Measurements from ENCODE around the gene SEPTIN8. TPM values are rescaled to one million over a fixed set of nuclear protein-coding genes. Genes with fewer than 3 reads are reported as not detected.
"Not testable (repeated sequence)": the region's sequence is repeated elsewhere in the genome, so short reads cannot be mapped to it uniquely, and the experiment has no call there.

Gene SEPTIN8
- total RNA-seq, 2 experiments from 2014 or later, result 18.6 to 19.9 TPM

GRCh38 chr5:132812123-132812765, 35.2 kb upstream of the SEPTIN8 start:
- POLR2A ChIA-PET, result no interaction called here
- Mint-ChIP-seq H3K27me3 (peaks cover 43% of the 10 kb centered on the region), H3K4me3 (peak overlapping the region; percentile 61), H3K27ac (no peak overlapping the region), H3K36me3 (ENCODE audit: low read depth) (no peaks in the 10 kb centered on the region), H3K9me3 (ENCODE audit: low read depth) (no peaks in the 10 kb centered on the region), H3K4me1 (peaks cover 6% of the 10 kb centered on the region)
- intact Hi-C loops (cut with DNase I, micrococcal nuclease), result no loop called here
- no peak for ATAC-seq
- CTCF ChIA-PET, result interaction anchor here (0.9 to 2.8 kb wide), 4 partner anchors 8 to 171 kb away, joined by 3 to 14 read pairs (median 3); no protein-coding TSS in a partner anchor
- DNase-seq, result no peak

DNA sequence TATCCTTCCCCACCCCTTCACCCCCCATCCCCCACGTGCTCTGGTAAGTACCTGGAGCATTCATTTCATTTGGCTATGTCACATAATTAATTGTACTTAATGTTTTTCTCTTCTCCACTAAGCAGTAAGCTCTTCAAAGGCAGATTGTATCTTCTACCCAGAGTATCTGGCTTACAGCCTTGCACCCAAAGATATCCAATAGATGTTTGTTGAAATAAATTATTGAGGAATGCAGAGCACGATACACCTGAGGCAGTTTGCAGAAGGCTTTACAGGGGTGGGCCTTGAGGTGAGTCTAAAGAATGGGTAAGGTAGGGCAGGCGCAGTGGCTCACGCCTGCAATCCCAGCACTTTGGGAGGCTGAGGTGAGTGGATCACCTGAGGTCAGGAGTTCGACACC, 33.6 kb upstream of the SEPTIN8 start:
- ATAC-seq (no peak), DNase-seq (no peak)
- POLR2A ChIA-PET, result no interaction called here
- CTCF ChIA-PET, result interaction anchor here (2.8 kb wide), 1 partner anchor 10 kb away, joined by 14 read pairs; no protein-coding TSS in a partner anchor
- Mint-ChIP-seq H3K9me3 (ENCODE audit: low read depth) (no peaks in the 10 kb centered on the region), H3K36me3 (ENCODE audit: low read depth) (no peaks in the 10 kb centered on the region), H3K27me3 (peaks cover 46% of the 10 kb centered on the region), H3K27ac (no peak overlapping the region), H3K4me1 (peaks cover 6% of the 10 kb centered on the region), H3K4me3 (no peak overlapping the region)
- intact Hi-C loops (cut with DNase I, micrococcal nuclease), result no loop called here

DNA sequence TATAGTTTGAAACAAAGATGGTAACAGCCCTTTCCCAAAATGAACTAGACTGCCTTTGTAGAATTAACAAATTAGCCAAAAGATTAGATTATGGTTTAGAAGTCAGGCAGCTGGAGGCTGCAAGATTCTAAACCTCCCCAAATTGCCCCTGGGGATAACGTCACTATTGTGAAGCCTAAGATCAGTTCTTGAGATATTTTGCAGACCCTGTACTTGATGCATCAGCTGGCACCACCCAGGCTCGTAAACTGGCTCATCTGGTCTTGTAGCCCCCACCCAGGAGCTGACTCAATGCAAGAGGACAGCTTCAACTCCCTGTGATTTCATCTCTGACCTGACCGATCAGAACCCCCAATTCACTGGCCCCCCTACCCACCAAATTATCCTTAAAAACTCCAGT, 31.8 kb upstream of the SEPTIN8 start:
- ChIA-PET POLR2A (no interaction called here), CTCF (interaction anchor here (0.6 to 2.4 kb wide), 6 partner anchors 9 to 416 kb away, joined by 3 to 12 read pairs (median 3); no protein-coding TSS in a partner anchor)
- H3K9me3 Mint-ChIP-seq (ENCODE audit: low read depth), result no peaks in the 10 kb centered on the region
- H3K36me3 Mint-ChIP-seq (ENCODE audit: low read depth), result no peaks in the 10 kb centered on the region
- intact Hi-C loops (cut with DNase I, micrococcal nuclease), result no loop called here
- H3K4me3 Mint-ChIP-seq, result no peak overlapping the region
- ATAC-seq, result no peak
- peaks cover 55% of the 10 kb centered on the region for H3K27me3 Mint-ChIP-seq
- no peak overlapping the region for H3K27ac Mint-ChIP-seq
- H3K4me1 Mint-ChIP-seq, result peaks cover 6% of the 10 kb centered on the region
- DNase-seq, result no peak

GRCh38 chr5:132808448-132808847, 31.4 kb upstream of the SEPTIN8 start:
- peaks cover 6% of the 10 kb centered on the region for H3K4me1 Mint-ChIP-seq
- H3K9me3 Mint-ChIP-seq (ENCODE audit: low read depth), result no peaks in the 10 kb centered on the region
- ChIA-PET POLR2A (no interaction called here), CTCF (interaction anchor here (0.8 to 2.4 kb wide), 4 partner anchors 9 to 415 kb away, joined by 3 to 12 read pairs (median 4); no protein-coding TSS in a partner anchor)
- H3K36me3 Mint-ChIP-seq (ENCODE audit: low read depth), result no peaks in the 10 kb centered on the region
- intact Hi-C loops (cut with DNase I, micrococcal nuclease), result no loop called here
- no peak overlapping the region for H3K27ac Mint-ChIP-seq
- peaks cover 58% of the 10 kb centered on the region for H3K27me3 Mint-ChIP-seq
- no peak for ATAC-seq
- no peak overlapping the region for H3K4me3 Mint-ChIP-seq
- DNase-seq, result no peak

- no peaks in the 10 kb centered on the region for H3K36me3 Mint-ChIP-seq (ENCODE audit: low read depth)
- CTCF ChIA-PET, result interaction anchor here (0.6 to 2.4 kb wide), 2 partner anchors 13 to 75 kb away, joined by 3 to 12 read pairs; no protein-coding TSS in a partner anchor
- no peaks in the 10 kb centered on the region for H3K9me3 Mint-ChIP-seq (ENCODE audit: low read depth)
- POLR2A ChIA-PET, result interaction anchor here (0.5 to 0.7 kb wide), 2 partner anchors 129 to 442 kb away, joined by 4 to 5 read pairs; no protein-coding TSS in a partner anchor
- DNase-seq (no peak), ATAC-seq (no peak)
- H3K27ac Mint-ChIP-seq, result no peak overlapping the region
- no peaks in the 10 kb centered on the region for H3K4me1 Mint-ChIP-seq
- peaks cover 58% of the 10 kb centered on the region for H3K27me3 Mint-ChIP-seq
- intact Hi-C loops (cut with DNase I, micrococcal nuclease), result no loop called here
- no peak overlapping the region for H3K4me3 Mint-ChIP-seq
These were observed 30.3 kb upstream of the SEPTIN8 start for GRCh38 chr5:132807163-132807838.

DNA sequence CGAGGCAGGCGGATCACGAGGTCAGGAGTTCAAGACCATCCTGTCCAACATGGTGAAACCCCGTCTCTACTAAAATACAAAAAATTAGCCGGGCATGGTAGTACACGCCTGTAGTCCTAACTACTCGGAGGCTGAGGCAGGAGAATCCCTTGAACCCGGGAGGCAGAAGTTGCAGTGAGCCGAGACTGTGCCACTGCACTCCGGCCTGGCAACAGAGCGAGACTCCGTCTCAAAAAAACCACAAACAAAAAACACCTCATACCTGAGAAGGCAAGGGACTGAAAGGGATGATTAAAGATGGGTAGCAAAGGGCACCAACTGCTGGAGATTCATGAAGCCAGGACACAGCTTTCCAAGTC, 29.7 kb upstream of the SEPTIN8 start:
- H3K4me3 Mint-ChIP-seq; DNase-seq; H3K27ac Mint-ChIP-seq; ATAC-seq; H3K9me3 Mint-ChIP-seq (ENCODE audit: low read depth); H3K4me1 Mint-ChIP-seq; H3K36me3 Mint-ChIP-seq (ENCODE audit: low read depth); intact Hi-C loops (cut with DNase I, micrococcal nuclease): not testable (repeated sequence)
- ChIA-PET CTCF (interaction anchor here (2.4 kb wide), 1 partner anchor 14 kb away, joined by 12 read pairs; no protein-coding TSS in a partner anchor), POLR2A (interaction anchor here (0.5 to 0.7 kb wide), 2 partner anchors 128 to 442 kb away, joined by 4 to 5 read pairs; no protein-coding TSS in a partner anchor)
- peaks cover 57% of the 10 kb centered on the region for H3K27me3 Mint-ChIP-seq

DNA sequence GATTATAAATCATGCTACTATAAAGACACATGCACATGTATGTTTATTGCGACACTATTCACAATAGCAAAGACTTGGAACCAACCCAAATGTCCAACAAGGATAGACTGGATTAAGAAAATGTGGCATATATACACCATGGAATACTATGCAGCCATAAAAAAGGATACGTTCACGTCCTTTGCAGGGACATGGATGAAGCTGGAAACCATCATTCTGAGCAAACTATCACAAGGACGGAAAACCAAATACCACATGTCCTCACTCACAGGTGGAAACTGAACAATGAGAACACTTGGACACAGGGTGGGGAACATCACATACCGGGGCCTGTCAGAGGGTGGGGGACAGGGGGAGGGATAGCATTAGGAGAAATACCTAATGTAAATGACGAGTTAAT, 28.8 kb upstream of the SEPTIN8 start:
- intact Hi-C loops (cut with DNase I, micrococcal nuclease); H3K4me3 Mint-ChIP-seq: not testable (repeated sequence)

DNA sequence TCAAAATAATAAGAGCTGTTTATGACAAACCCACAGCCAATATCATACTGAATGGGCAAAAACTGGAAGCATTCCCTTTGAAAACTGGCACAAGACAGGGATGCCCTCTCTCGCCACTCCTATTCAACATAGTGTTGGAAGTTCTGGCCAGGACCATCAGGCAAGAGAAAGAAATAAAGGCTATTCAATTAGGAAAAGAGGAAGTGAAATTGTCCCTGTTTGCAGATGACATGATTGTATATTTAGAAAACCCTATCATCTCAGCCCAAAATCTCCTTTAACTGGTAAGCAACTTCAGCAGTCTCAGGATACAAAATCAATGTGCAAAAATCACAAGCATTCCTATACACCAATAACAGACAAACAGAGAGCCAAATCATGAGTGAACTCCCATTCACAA, 27.2 kb upstream of the SEPTIN8 start:
- H3K36me3 Mint-ChIP-seq (ENCODE audit: low read depth); H3K4me3 Mint-ChIP-seq; POLR2A ChIA-PET; DNase-seq; H3K4me1 Mint-ChIP-seq; H3K9me3 Mint-ChIP-seq (ENCODE audit: low read depth); H3K27ac Mint-ChIP-seq; intact Hi-C loops (cut with DNase I, micrococcal nuclease); CTCF ChIA-PET; ATAC-seq: not testable (repeated sequence)
- peaks cover 49% of the 10 kb centered on the region for H3K27me3 Mint-ChIP-seq

More for the DNA sequence above, 28.8 kb upstream of the SEPTIN8 start:
- H3K4me1 Mint-ChIP-seq; DNase-seq; ATAC-seq; H3K36me3 Mint-ChIP-seq (ENCODE audit: low read depth); H3K27ac Mint-ChIP-seq; CTCF ChIA-PET; H3K9me3 Mint-ChIP-seq (ENCODE audit: low read depth); POLR2A ChIA-PET: not testable (repeated sequence)
- H3K27me3 Mint-ChIP-seq, result peaks cover 53% of the 10 kb centered on the region

DNA sequence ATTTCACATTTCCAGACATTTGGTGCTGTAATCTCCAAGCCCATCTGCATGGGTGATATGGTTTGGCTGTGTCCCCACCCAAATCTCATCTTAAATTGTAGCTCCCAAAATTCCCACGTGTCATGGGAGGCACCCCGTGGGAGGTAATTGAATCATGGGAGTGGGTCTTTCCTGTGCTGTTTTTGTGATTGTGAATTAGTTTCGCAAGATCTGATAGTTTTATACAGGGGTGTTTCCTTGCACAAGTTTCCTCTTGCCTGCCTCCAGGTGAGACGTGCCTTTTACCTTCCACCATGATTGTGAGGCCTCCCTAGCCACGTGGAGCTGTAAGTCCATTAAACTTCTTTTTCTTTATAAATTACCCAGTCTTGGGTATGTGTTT, 25.6 kb upstream of the SEPTIN8 start:
- ATAC-seq, H3K4me3 Mint-ChIP-seq: not testable (repeated sequence)

DNA sequence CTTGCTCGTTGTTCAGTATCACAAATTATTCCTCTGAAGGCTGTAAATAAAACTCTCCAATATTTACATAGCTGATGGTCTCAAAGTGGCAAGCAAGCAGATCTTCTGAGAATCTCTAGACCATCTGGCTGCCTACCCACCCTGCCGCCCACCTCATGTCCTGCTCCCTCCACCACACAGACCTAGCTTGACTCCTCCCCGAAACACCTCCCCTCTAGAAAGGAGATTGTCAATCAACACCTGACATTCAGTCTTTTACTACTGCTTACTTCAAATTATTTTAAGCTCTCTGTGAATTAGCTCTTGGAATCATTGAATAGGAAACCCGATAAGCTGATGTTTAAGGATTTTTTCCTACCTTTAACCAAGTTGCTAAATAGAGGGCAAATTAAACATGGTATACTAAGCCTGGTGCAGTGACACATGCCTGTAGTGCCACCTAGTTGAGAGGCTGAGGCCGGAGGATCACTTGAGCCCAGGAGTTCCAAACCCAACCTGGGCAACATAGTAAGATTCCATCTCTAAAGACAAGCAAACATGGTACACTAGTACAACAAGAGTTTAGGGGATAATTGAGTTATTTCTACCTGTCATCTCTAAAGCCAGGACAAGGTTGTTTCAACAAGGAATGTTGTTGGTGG, 25.1 kb upstream of the SEPTIN8 start:
- ChIA-PET CTCF (interaction anchor here (1.0 to 1.8 kb wide), 4 partner anchors 9 to 19 kb away, joined by 3 to 9 read pairs (median 4); no protein-coding TSS in a partner anchor), POLR2A (interaction anchor here (0.7 kb wide), 1 partner anchor 25 kb away, joined by 3 read pairs; no protein-coding TSS in a partner anchor)
- Mint-ChIP-seq H3K9me3 (ENCODE audit: low read depth) (no peaks in the 10 kb centered on the region), H3K27me3 (peaks cover 43% of the 10 kb centered on the region), H3K36me3 (ENCODE audit: low read depth) (no peaks in the 10 kb centered on the region), H3K4me1 (no peaks in the 10 kb centered on the region), H3K4me3 (no peak overlapping the region), H3K27ac (no peak overlapping the region)
- DNase-seq (no peak), ATAC-seq (no peak)
- intact Hi-C loops (cut with DNase I, micrococcal nuclease), result no loop called here

More for the DNA sequence above, 25.6 kb upstream of the SEPTIN8 start:
- DNase-seq; H3K36me3 Mint-ChIP-seq (ENCODE audit: low read depth); POLR2A ChIA-PET; H3K27ac Mint-ChIP-seq; H3K4me1 Mint-ChIP-seq; H3K9me3 Mint-ChIP-seq (ENCODE audit: low read depth); intact Hi-C loops (cut with DNase I, micrococcal nuclease): not testable (repeated sequence)
- CTCF ChIA-PET, result interaction anchor here (1.1 kb wide), 1 partner anchor 16 kb away, joined by 3 read pairs; no protein-coding TSS in a partner anchor
- H3K27me3 Mint-ChIP-seq, result peaks cover 46% of the 10 kb centered on the region

DNA sequence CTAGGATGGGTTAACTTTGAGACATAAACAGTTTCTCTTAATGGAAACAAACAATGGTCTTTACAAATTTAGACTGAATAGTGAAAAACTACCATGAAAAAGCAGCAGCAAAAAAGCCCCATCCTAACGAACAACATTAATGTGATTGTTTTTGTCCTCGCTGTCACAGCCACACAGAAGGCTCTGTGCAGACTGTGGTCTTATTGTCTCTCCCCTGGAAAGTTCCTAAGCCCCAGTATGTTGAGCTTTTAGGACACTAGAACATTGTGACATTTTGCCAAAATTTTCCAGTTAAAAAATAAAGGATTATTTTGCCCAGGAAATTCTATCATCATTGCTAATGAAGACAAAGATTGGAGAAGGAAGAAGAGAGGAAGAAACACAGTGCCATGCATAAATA, 23.5 kb upstream of the SEPTIN8 start:
- intact Hi-C loops (cut with DNase I, micrococcal nuclease), result no loop called here
- no peak overlapping the region for H3K4me3 Mint-ChIP-seq
- ChIA-PET CTCF (interaction anchor here (1.5 to 1.8 kb wide), 2 partner anchors 9 to 20 kb away, joined by 4 to 9 read pairs; no protein-coding TSS in a partner anchor), POLR2A (no interaction called here)
- no peak for DNase-seq
- H3K9me3 Mint-ChIP-seq (ENCODE audit: low read depth), result no peaks in the 10 kb centered on the region
- ATAC-seq, result no peak
- no peaks in the 10 kb centered on the region for H3K36me3 Mint-ChIP-seq (ENCODE audit: low read depth)
- peaks cover 42% of the 10 kb centered on the region for H3K27me3 Mint-ChIP-seq
- H3K27ac Mint-ChIP-seq, result no peak overlapping the region
- no peaks in the 10 kb centered on the region for H3K4me1 Mint-ChIP-seq
